PFSK-1 (cell line): ENCODE results near the gene BRINP2.

Experiments
- FOXP2 ChIP-seq: optimal IDR thresholded peaks from 2 replicates; pipeline ENCODE3; 2011; ENCODE audit warnings: borderline replicate concordance, control low read depth, inconsistent platforms; ENCODE audit not compliant: insufficient read depth; ENCODE audit errors: extremely low read length, extremely low read depth
- POLR2AphosphoS5 ChIP-seq: IDR thresholded peaks from 2 replicates; pipeline ENCODE4 v1.6.1; 2012; ENCODE audit warnings: low read depth, mild to moderate bottlenecking, control low read depth, low read length, moderate library complexity
- SIN3A ChIP-seq: IDR thresholded peaks from 2 replicates; pipeline ENCODE4 v1.6.1; 2012; ENCODE audit warnings: mild to moderate bottlenecking, low read length, moderate library complexity, borderline replicate concordance; ENCODE audit not compliant: insufficient read depth
- TAF1 ChIP-seq: IDR thresholded peaks from 2 replicates; pipeline ENCODE4 v1.6.1; 2012; ENCODE audit warnings: low read length, control low read depth, borderline replicate concordance; ENCODE audit not compliant: insufficient read depth
- TF ChIP-seq, protein P1 (sequence below), 2 experiments: IDR thresholded peaks; 2 replicates each; pipeline versions ENCODE4 v1.6.1 to v1.8.0; 2011 to 2012; ENCODE audit warnings: low read depth in 2 of 2, low read length in 2 of 2, control low read depth in 1 of 2, inconsistent platforms in 1 of 2, mild to moderate bottlenecking in 1 of 2, moderate library complexity in 1 of 2; ENCODE audit not compliant: insufficient read depth in 1 of 2

Gene BRINP2

GRCh38 chr1:177328251-177328650 is 157.5 kb downstream of the BRINP2 start:
- TF ChIP-seq TAF1 (no peak), SIN3A (no peak), POLR2AphosphoS5 (no peak), FOXP2 (no peak)
- TF ChIP-seq, protein P1, sequence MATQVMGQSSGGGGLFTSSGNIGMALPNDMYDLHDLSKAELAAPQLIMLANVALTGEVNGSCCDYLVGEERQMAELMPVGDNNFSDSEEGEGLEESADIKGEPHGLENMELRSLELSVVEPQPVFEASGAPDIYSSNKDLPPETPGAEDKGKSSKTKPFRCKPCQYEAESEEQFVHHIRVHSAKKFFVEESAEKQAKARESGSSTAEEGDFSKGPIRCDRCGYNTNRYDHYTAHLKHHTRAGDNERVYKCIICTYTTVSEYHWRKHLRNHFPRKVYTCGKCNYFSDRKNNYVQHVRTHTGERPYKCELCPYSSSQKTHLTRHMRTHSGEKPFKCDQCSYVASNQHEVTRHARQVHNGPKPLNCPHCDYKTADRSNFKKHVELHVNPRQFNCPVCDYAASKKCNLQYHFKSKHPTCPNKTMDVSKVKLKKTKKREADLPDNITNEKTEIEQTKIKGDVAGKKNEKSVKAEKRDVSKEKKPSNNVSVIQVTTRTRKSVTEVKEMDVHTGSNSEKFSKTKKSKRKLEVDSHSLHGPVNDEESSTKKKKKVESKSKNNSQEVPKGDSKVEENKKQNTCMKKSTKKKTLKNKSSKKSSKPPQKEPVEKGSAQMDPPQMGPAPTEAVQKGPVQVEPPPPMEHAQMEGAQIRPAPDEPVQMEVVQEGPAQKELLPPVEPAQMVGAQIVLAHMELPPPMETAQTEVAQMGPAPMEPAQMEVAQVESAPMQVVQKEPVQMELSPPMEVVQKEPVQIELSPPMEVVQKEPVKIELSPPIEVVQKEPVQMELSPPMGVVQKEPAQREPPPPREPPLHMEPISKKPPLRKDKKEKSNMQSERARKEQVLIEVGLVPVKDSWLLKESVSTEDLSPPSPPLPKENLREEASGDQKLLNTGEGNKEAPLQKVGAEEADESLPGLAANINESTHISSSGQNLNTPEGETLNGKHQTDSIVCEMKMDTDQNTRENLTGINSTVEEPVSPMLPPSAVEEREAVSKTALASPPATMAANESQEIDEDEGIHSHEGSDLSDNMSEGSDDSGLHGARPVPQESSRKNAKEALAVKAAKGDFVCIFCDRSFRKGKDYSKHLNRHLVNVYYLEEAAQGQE (IDR thresholded peaks at IDR 0.05; ENCODE audit: insufficient read depth in 1 of 2, low read depth in 2 of 2, low read length in 2 of 2), result no peak

- TF ChIP-seq, protein P1 (IDR thresholded peaks at IDR 0.05; ENCODE audit: insufficient read depth in 1 of 2, low read depth in 2 of 2, low read length in 2 of 2), result no peak
- TF ChIP-seq FOXP2, result no peak
- TF ChIP-seq POLR2AphosphoS5, result no peak
- TF ChIP-seq SIN3A, result no peak
- TF ChIP-seq TAF1, result no peak
Measured at GRCh38 chr1:177329871-177330270, 159.1 kb downstream of the BRINP2 start.
